MM.1S (cell line): ENCODE measurements around the gene EIF5B.

Experiments used
- CTCF ChIP-seq: fragments of 300-600 bp; sonication (generic); IDR thresholded peaks from 2 replicates; pipeline ENCODE4 v1.5.1; 2016; ENCODE audit warnings: antibody characterized with exemption, low read length, mixed read lengths
- EZH2 ChIP-seq: fragments of 300-600 bp; sonication (generic); optimal IDR thresholded peaks from 2 replicates; pipeline ENCODE3; 2017; ENCODE audit warnings: low read depth, mild to moderate bottlenecking, antibody characterized with exemption, low read length, mixed read lengths
- EZH2phosphoT487 ChIP-seq: fragments of 300-600 bp; sonication (generic); IDR thresholded peaks from 2 replicates; pipeline ENCODE4 v1.6.1; 2018; ENCODE audit warnings: antibody characterized with exemption, low read length

- TF ChIP-seq EZH2phosphoT487 (no peak), EZH2 (no peak), CTCF (no peak)
These were observed 107.9 kb downstream of the EIF5B start for GRCh38 chr2:99445065-99445464.
